Mononuclear cell (primary cell): ENCODE measurements around the gene TCAP. TPM values are rescaled to one million over a fixed set of nuclear protein-coding genes. Genes with fewer than 3 reads are reported as not detected.
A peak's percentile ranks its signal among the peaks of the same experiment; 100 is the strongest.

ENCODE experiments used
- H3K27me3 ChIP-seq: 2 replicates; pipeline ENCODE4 v1.6.0; 2011; ENCODE audit warnings: low read length, control low read depth; ENCODE audit not compliant: insufficient read depth
- H3K4me1 ChIP-seq: 2 replicates; pipeline ENCODE4 v1.5.1; 2011; ENCODE audit warnings: mild to moderate bottlenecking, low read length, control low read depth; ENCODE audit not compliant: insufficient read depth
- H3K4me3 ChIP-seq: 2 replicates; pipeline ENCODE4 v1.5.1; 2011; ENCODE audit warnings: mild to moderate bottlenecking, low read length, moderate library complexity
- H3K9me3 ChIP-seq: 2 replicates; pipeline ENCODE4 v1.5.1; 2011; ENCODE audit warnings: low read depth, mild to moderate bottlenecking, control low read depth, low read length
- total RNA-seq: library from RNA; depleted of rRNA; stranded (reverse); fragments of >200 nt; gene quantifications from one replicate; pipeline ENCODE4 v1.2.3, GENCODE V29; 2012

TCAP gene
- total RNA-seq, 1 donor = 1.0 TPM

- peak within 1 kb of the TSS; percentile 93 for H3K4me3 ChIP-seq
- H3K4me1 ChIP-seq = peaks cover 75% of the 10 kb centered on the region
- no peaks in the 10 kb centered on the region for H3K9me3 ChIP-seq
- H3K27me3 ChIP-seq = no peaks in the 10 kb centered on the region
Observed at GRCh38 chr17:39636927-39637736, 28.0 kb upstream of the TCAP start, which contains the start of gene STARD3. Gene STARD3 (plus strand): TSS chr17:39637144. CDS start chr17:39653532, 16,388 bp downstream.

- no peak overlapping the region for H3K4me3 ChIP-seq
- H3K9me3 ChIP-seq = no peaks in the 10 kb centered on the region
- H3K4me1 ChIP-seq = peaks cover 87% of the 10 kb centered on the region
- no peaks in the 10 kb centered on the region for H3K27me3 ChIP-seq
Observed at GRCh38 chr17:39638317-39638716, 26.8 kb upstream of the TCAP start.

GRCh38 chr17:39639043-39639442 lies 26.1 kb upstream of the TCAP start:
- Histone ChIP-seq H3K4me3 (no peak overlapping the region), H3K4me1 (peaks cover 92% of the 10 kb centered on the region), H3K27me3 (no peaks in the 10 kb centered on the region), H3K9me3 (no peaks in the 10 kb centered on the region)

- H3K4me3 ChIP-seq = no peak overlapping the region
- no peaks in the 10 kb centered on the region for H3K9me3 ChIP-seq
- H3K27me3 ChIP-seq = no peaks in the 10 kb centered on the region
- peaks cover 85% of the 10 kb centered on the region for H3K4me1 ChIP-seq
Observed at GRCh38 chr17:39639566-39640458, 25.3 kb upstream of the TCAP start.

GRCh38 chr17:39640591-39641031 lies 24.5 kb upstream of the TCAP start:
- Histone ChIP-seq H3K9me3 (no peaks in the 10 kb centered on the region), H3K4me1 (peaks cover 78% of the 10 kb centered on the region), H3K27me3 (no peaks in the 10 kb centered on the region), H3K4me3 (no peak overlapping the region)

GRCh38 chr17:39641097-39641496 lies 24.1 kb upstream of the TCAP start:
- H3K4me1 ChIP-seq = peaks cover 73% of the 10 kb centered on the region
- no peak overlapping the region for H3K4me3 ChIP-seq
- no peaks in the 10 kb centered on the region for H3K9me3 ChIP-seq
- H3K27me3 ChIP-seq = no peaks in the 10 kb centered on the region

GRCh38 chr17:39641883-39642282 lies 23.3 kb upstream of the TCAP start:
- Histone ChIP-seq H3K4me3 (no peak overlapping the region), H3K4me1 (peaks cover 65% of the 10 kb centered on the region), H3K9me3 (no peaks in the 10 kb centered on the region), H3K27me3 (no peaks in the 10 kb centered on the region)

GRCh38 chr17:39642291-39643074 lies 22.7 kb upstream of the TCAP start:
- Histone ChIP-seq H3K9me3 (no peaks in the 10 kb centered on the region), H3K4me3 (no peak overlapping the region), H3K4me1 (peaks cover 65% of the 10 kb centered on the region), H3K27me3 (no peaks in the 10 kb centered on the region)

- H3K27me3 ChIP-seq = no peaks in the 10 kb centered on the region
- no peak overlapping the region for H3K4me3 ChIP-seq
- no peaks in the 10 kb centered on the region for H3K9me3 ChIP-seq
- H3K4me1 ChIP-seq = peaks cover 57% of the 10 kb centered on the region
Observed at GRCh38 chr17:39643271-39643670, 21.9 kb upstream of the TCAP start.

- Histone ChIP-seq H3K4me3 (no peak overlapping the region), H3K9me3 (no peaks in the 10 kb centered on the region), H3K27me3 (no peaks in the 10 kb centered on the region), H3K4me1 (peaks cover 17% of the 10 kb centered on the region)
Observed at GRCh38 chr17:39647256-39647655, 17.9 kb upstream of the TCAP start.

- Histone ChIP-seq H3K9me3 (no peaks in the 10 kb centered on the region), H3K4me1 (peaks cover 7% of the 10 kb centered on the region), H3K27me3 (no peaks in the 10 kb centered on the region), H3K4me3 (no peak overlapping the region)
Observed at GRCh38 chr17:39648616-39649366, 16.4 kb upstream of the TCAP start.

- H3K4me1 ChIP-seq = peaks cover 6% of the 10 kb centered on the region
- no peaks in the 10 kb centered on the region for H3K9me3 ChIP-seq
- no peaks in the 10 kb centered on the region for H3K27me3 ChIP-seq
- H3K4me3 ChIP-seq = no peak overlapping the region
Observed at GRCh38 chr17:39650121-39650579, 15.0 kb upstream of the TCAP start.

GRCh38 chr17:39651923-39652586 lies 13.1 kb upstream of the TCAP start:
- peaks cover 6% of the 10 kb centered on the region for H3K4me1 ChIP-seq
- no peaks in the 10 kb centered on the region for H3K9me3 ChIP-seq
- H3K27me3 ChIP-seq = no peaks in the 10 kb centered on the region
- no peak overlapping the region for H3K4me3 ChIP-seq
